MM.1S (cell line): ENCODE measurements around the gene UGT2B28.
"Not testable (repeated sequence)": the region's sequence is repeated elsewhere in the genome, so short reads cannot be mapped to it uniquely, and the experiment has no call there.

ENCODE experiments used
- DNase-seq: peaks from one replicate; pipeline ENCODE4 v3.0.0-alpha.2; 2015
- H2AFZ ChIP-seq: fragments of 300-600 bp; sonication (generic); 2 replicates; pipeline ENCODE4 v1.6.0; 2016; ENCODE audit warnings: antibody characterized with exemption, low read length
- H3F3A ChIP-seq: fragments of 300-600 bp; sonication (generic); 2 replicates; pipeline ENCODE4 v1.6.1; 2016; ENCODE audit warnings: mild to moderate bottlenecking, antibody characterized with exemption, low read length, moderate library complexity, mixed read lengths; ENCODE audit not compliant: insufficient read depth
- H3K27ac ChIP-seq: fragments of 300-600 bp; sonication (generic); 2 replicates; pipeline ENCODE4 v1.5.1; 2016; ENCODE audit warnings: mild to moderate bottlenecking, low read length
- H3K27me3 ChIP-seq: fragments of 300-600 bp; sonication (generic); replicated peaks from 2 replicates; pipeline ENCODE4 v1.6.0; 2016; ENCODE audit warnings: low read length; ENCODE audit not compliant: insufficient read depth
- H3K36me3 ChIP-seq: fragments of 300-600 bp; sonication (generic); replicated peaks from 2 replicates; pipeline ENCODE4 v1.6.1; 2016; ENCODE audit warnings: mild to moderate bottlenecking, low read length, mixed read lengths; ENCODE audit not compliant: insufficient read depth
- H3K4me1 ChIP-seq: fragments of 300-600 bp; sonication (generic); 2 replicates; pipeline ENCODE4 v1.6.1; 2016; ENCODE audit warnings: low read length, mixed read lengths
- H3K4me2 ChIP-seq: fragments of 300-600 bp; sonication (generic); 2 replicates; pipeline ENCODE4 v1.6.0; 2016; ENCODE audit warnings: low read depth, low read length
- H3K4me3 ChIP-seq: fragments of 300-600 bp; sonication (generic); 2 replicates; pipeline ENCODE4 v1.5.1; 2016; ENCODE audit warnings: low read length, mixed read lengths
- H3K79me2 ChIP-seq: fragments of 300-600 bp; sonication (generic); 2 replicates; pipeline ENCODE4 v1.6.1; 2016; ENCODE audit warnings: mixed run types, low read length, mixed read lengths
- H3K9ac ChIP-seq: fragments of 300-600 bp; sonication (generic); 2 replicates; pipeline ENCODE4 v1.6.1; 2016; ENCODE audit warnings: low read length, mixed read lengths
- H3K9me2 ChIP-seq: fragments of 300-600 bp; sonication (generic); replicated peaks from 2 replicates; pipeline ENCODE4 v1.6.1; 2016; ENCODE audit warnings: mild to moderate bottlenecking, low read length, mixed read lengths; ENCODE audit not compliant: insufficient read depth
- H3K9me3 ChIP-seq: fragments of 300-600 bp; sonication (generic); replicated peaks from 2 replicates; pipeline ENCODE4 v1.6.1; 2016; ENCODE audit warnings: mild to moderate bottlenecking, low read length, mixed read lengths; ENCODE audit not compliant: insufficient read depth
- H4K20me1 ChIP-seq: fragments of 300-600 bp; sonication (generic); 2 replicates; pipeline ENCODE4 v1.6.1; 2016; ENCODE audit warnings: mild to moderate bottlenecking, low read length, moderate library complexity, mixed read lengths; ENCODE audit not compliant: insufficient read depth
- CTCF ChIP-seq: fragments of 300-600 bp; sonication (generic); IDR thresholded peaks from 2 replicates; pipeline ENCODE4 v1.5.1; 2016; ENCODE audit warnings: antibody characterized with exemption, low read length, mixed read lengths
- EZH2 ChIP-seq: fragments of 300-600 bp; sonication (generic); optimal IDR thresholded peaks from 2 replicates; pipeline ENCODE3; 2017; ENCODE audit warnings: low read depth, mild to moderate bottlenecking, antibody characterized with exemption, low read length, mixed read lengths
- EZH2phosphoT487 ChIP-seq: fragments of 300-600 bp; sonication (generic); IDR thresholded peaks from 2 replicates; pipeline ENCODE4 v1.6.1; 2018; ENCODE audit warnings: antibody characterized with exemption, low read length

UGT2B28 gene

GRCh38 chr4:69280081-69280480 lies at the start of gene UGT2B28:
TSS of gene UGT2B28 (plus strand) at chr4:69280475. CDS start at chr4:69280501, 26 bp downstream.
- not testable (repeated sequence) for H3K9ac ChIP-seq, H3K4me2 ChIP-seq, H3F3A ChIP-seq, H2AFZ ChIP-seq, H3K27me3 ChIP-seq, H3K9me2 ChIP-seq, H4K20me1 ChIP-seq, H3K36me3 ChIP-seq, H3K79me2 ChIP-seq, H3K4me3 ChIP-seq, H3K4me1 ChIP-seq, H3K27ac ChIP-seq, DNase-seq, H3K9me3 ChIP-seq

- H3K4me3 ChIP-seq, result no peak overlapping the region
- no peaks in the 10 kb centered on the region for H3F3A ChIP-seq
- TF ChIP-seq CTCF, result no peak
- no peak for TF ChIP-seq EZH2
- no peak for TF ChIP-seq EZH2phosphoT487
- no peak overlapping the region for H3K4me2 ChIP-seq
- H4K20me1 ChIP-seq, result no peaks in the 10 kb centered on the region
- H3K79me2 ChIP-seq, result no peaks in the 10 kb centered on the region
- H3K9me3 ChIP-seq, result no peaks in the 10 kb centered on the region
- no peak overlapping the region for H2AFZ ChIP-seq
- H3K27ac ChIP-seq, result no peak overlapping the region
- H3K27me3 ChIP-seq, result no peaks in the 10 kb centered on the region
- no peak for DNase-seq
- H3K9me2 ChIP-seq, result no peaks in the 10 kb centered on the region
- no peaks in the 10 kb centered on the region for H3K4me1 ChIP-seq
- no peak overlapping the region for H3K9ac ChIP-seq
- no peaks in the 10 kb centered on the region for H3K36me3 ChIP-seq
Measured at GRCh38 chr4:69239092-69239491, 41.2 kb upstream of the UGT2B28 start.

- no peak overlapping the region for H2AFZ ChIP-seq
- no peaks in the 10 kb centered on the region for H3K36me3 ChIP-seq
- H4K20me1 ChIP-seq, result no peaks in the 10 kb centered on the region
- H3K4me3 ChIP-seq, result no peak overlapping the region
- H3K9ac ChIP-seq, result no peak overlapping the region
- no peak overlapping the region for H3K27ac ChIP-seq
- no peak for TF ChIP-seq CTCF
- no peak for TF ChIP-seq EZH2phosphoT487
- no peak for TF ChIP-seq EZH2
- H3K4me1 ChIP-seq, result no peaks in the 10 kb centered on the region
- no peaks in the 10 kb centered on the region for H3K9me2 ChIP-seq
- H3K27me3 ChIP-seq, result no peaks in the 10 kb centered on the region
- H3K9me3 ChIP-seq, result no peaks in the 10 kb centered on the region
- no peaks in the 10 kb centered on the region for H3F3A ChIP-seq
- no peak overlapping the region for H3K4me2 ChIP-seq
- H3K79me2 ChIP-seq, result no peaks in the 10 kb centered on the region
- no peak for DNase-seq
Measured at GRCh38 chr4:69239557-69240168, 40.6 kb upstream of the UGT2B28 start.

GRCh38 chr4:69240787-69241186 lies 39.5 kb upstream of the UGT2B28 start:
- H3K36me3 ChIP-seq, H3K4me2 ChIP-seq, H2AFZ ChIP-seq, H3K9me2 ChIP-seq, H3F3A ChIP-seq, H3K79me2 ChIP-seq, H3K27me3 ChIP-seq, DNase-seq, H3K4me1 ChIP-seq, H3K27ac ChIP-seq, H3K9me3 ChIP-seq, H3K4me3 ChIP-seq, H3K9ac ChIP-seq, H4K20me1 ChIP-seq: not testable (repeated sequence)

GRCh38 chr4:69241746-69242145 lies 38.5 kb upstream of the UGT2B28 start:
- H3K4me1 ChIP-seq, H3K9me3 ChIP-seq, H3K27ac ChIP-seq, H3F3A ChIP-seq, H2AFZ ChIP-seq, H3K36me3 ChIP-seq, H3K9me2 ChIP-seq, H4K20me1 ChIP-seq, H3K4me2 ChIP-seq, H3K4me3 ChIP-seq, H3K79me2 ChIP-seq, H3K27me3 ChIP-seq, H3K9ac ChIP-seq, DNase-seq: not testable (repeated sequence)

GRCh38 chr4:69242562-69243240 lies 37.6 kb upstream of the UGT2B28 start:
- H2AFZ ChIP-seq, H3K9me2 ChIP-seq, H3K9me3 ChIP-seq, H3K4me2 ChIP-seq, H3K4me1 ChIP-seq, H4K20me1 ChIP-seq, H3K9ac ChIP-seq, H3K79me2 ChIP-seq, DNase-seq, H3F3A ChIP-seq, H3K4me3 ChIP-seq, H3K27ac ChIP-seq, H3K36me3 ChIP-seq, H3K27me3 ChIP-seq: not testable (repeated sequence)
